ENCODE data around the gene GPHA2.

Gene GPHA2

DNA sequence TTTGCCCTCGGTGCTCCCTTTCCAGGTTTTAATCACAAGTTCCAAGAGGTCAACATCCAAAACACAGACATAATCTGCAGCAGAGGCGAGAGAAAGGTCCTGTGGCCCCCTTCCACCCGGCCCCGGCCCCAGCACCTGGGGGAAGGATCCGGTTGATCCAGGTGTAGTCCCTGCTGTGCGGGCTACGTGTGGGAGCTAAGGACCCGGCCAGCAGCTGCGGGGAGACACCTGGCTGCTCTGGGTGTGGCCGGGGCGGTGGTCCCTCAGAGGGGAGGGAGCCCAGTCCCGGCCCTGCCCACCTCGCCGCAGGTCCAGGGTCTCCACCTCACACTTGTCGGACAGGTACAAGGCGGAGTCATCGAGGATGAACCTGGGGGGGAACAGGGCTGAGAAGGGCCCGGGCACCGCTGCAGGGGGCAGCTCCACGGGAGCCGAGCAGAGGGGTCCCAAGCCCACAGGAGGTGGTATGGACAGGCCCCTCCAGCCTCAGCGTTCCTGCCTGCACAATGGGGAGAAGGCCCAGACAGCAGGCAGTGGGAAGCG lies 32.3 kb downstream of the GPHA2 start:
- no peak overlapping the region for H3K9ac ChIP-seq (ENCODE audit: low read length in 5 of 5)
- H3K36me3 ChIP-seq (ENCODE audit: control insufficient read depth in 5 of 5, insufficient read depth in 5 of 5, low read length in 5 of 5) = peaks cover 0 to 91% (median 79%) of the 10 kb centered on the region in 5 donors
- H3K4me1 ChIP-seq (ENCODE audit: control insufficient read depth in 5 of 5, insufficient read depth in 5 of 5, low read length in 5 of 5) = no peaks in the 10 kb centered on the region
- H3K4me3 ChIP-seq (ENCODE audit: low read depth in 1 of 5, low read length in 5 of 5) = no peak overlapping the region
- no peaks in the 10 kb centered on the region for H3K9me3 ChIP-seq (ENCODE audit: control insufficient read depth in 5 of 5, low read length in 5 of 5)
- no peak overlapping the region for H3K27ac ChIP-seq (ENCODE audit: low read depth, low read length)
- H3K27me3 ChIP-seq (ENCODE audit: control insufficient read depth in 5 of 5, insufficient read depth in 4 of 5, low read length in 5 of 5) = no peaks in the 10 kb centered on the region

DNA sequence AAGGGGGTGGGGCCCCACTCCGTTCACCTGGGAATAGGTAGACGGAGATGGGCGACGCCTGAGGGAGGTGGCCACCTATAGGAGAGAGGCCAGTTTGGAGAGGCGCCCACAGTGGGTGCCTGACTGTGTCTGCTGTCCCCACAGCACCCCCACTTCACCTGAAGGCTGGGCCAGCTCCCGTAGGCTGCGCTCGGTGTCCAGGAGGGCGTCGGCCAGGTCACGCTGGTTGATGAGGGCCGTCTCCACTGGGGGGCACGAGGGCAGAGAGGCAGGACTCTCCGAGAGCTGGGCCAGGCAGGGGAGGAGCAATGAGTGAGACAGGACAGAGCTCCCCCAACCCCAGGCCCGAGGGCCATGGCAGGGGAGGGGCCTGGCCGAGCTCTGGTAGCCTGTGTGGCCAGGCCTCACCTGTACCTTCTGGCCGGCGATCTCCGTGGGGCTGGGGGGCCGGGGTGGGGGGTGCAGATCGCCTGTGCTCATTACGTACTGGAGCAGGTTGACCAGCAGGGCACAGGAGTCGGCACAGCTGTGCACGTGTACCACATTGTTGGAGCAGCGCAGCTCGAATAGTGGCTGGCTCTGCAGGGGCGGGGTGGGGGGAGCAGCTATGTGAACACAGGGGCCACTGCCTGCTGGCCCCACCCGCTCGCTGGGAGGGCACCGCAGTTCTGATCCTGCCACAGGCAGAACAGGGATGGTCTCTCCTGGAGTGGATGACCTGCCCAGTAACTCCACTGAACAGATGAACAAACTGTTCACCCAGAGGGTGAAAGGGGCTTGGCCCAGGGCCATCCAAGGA lies 33.4 kb downstream of the GPHA2 start:
- Histone ChIP-seq H3K27ac (ENCODE audit: low read depth, low read length) (no peak overlapping the region), H3K36me3 (ENCODE audit: control insufficient read depth in 5 of 5, insufficient read depth in 5 of 5, low read length in 5 of 5) (peaks cover 0 to 92% (median 82%) of the 10 kb centered on the region in 5 donors), H3K27me3 (ENCODE audit: control insufficient read depth in 5 of 5, insufficient read depth in 4 of 5, low read length in 5 of 5) (no peaks in the 10 kb centered on the region), H3K4me1 (ENCODE audit: control insufficient read depth in 5 of 5, insufficient read depth in 5 of 5, low read length in 5 of 5) (no peaks in the 10 kb centered on the region), H3K4me3 (ENCODE audit: low read depth in 1 of 5, low read length in 5 of 5) (no peak overlapping the region), H3K9ac (ENCODE audit: low read length in 5 of 5) (no peak overlapping the region), H3K9me3 (ENCODE audit: control insufficient read depth in 5 of 5, low read length in 5 of 5) (no peaks in the 10 kb centered on the region)

DNA sequence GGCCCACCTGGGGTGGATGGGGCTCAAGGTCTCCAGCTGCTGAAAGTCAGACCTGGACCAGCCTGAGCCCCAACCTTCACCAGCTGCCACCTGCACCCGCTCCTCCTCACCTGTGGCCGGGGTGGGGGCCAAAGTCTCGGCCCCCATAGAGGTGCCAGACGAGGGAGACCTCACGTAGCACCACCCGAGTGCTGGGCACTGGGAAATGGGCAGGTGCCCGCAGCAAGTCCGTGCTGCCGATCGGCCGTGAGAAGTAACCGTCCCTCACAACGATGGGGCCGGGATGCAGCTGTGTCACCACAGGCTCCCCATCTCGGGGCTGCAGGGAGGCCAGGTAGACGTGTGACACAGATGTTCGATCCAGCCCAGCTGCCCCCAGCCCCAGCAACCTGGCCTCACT lies 34.9 kb downstream of the GPHA2 start:
- H3K4me3 ChIP-seq (ENCODE audit: low read depth in 1 of 5, low read length in 5 of 5) = no peak overlapping the region
- no peaks in the 10 kb centered on the region for H3K4me1 ChIP-seq (ENCODE audit: control insufficient read depth in 5 of 5, insufficient read depth in 5 of 5, low read length in 5 of 5)
- H3K27me3 ChIP-seq (ENCODE audit: control insufficient read depth in 5 of 5, insufficient read depth in 4 of 5, low read length in 5 of 5) = no peaks in the 10 kb centered on the region
- peaks cover 0 to 92% (median 81%) of the 10 kb centered on the region in 5 donors for H3K36me3 ChIP-seq (ENCODE audit: control insufficient read depth in 5 of 5, insufficient read depth in 5 of 5, low read length in 5 of 5)
- H3K9me3 ChIP-seq (ENCODE audit: control insufficient read depth in 5 of 5, low read length in 5 of 5) = no peaks in the 10 kb centered on the region
- no peak overlapping the region for H3K9ac ChIP-seq (ENCODE audit: low read length in 5 of 5)
- no peak overlapping the region for H3K27ac ChIP-seq (ENCODE audit: low read depth, low read length)

DNA sequence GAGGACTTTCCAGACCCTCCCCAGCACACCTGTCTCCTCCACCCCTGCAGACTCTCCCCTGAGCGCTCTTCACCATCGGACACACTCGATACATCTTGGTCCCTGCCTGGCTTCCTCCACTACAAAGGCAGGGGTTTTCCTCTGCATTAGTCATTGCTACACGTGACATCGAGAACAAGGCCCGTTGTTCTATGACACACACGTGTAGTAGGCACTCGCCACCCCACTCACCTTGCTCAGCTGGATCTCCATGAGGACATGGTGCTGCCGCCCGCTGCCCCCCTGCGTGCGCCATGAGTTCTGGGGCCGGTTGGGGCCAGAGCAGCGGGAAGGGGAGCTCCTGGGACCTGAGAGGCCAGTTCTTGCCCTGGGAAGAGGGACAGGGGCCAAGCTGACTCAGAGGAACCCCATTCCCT lies 35.4 kb downstream of the GPHA2 start:
- Histone ChIP-seq H3K27me3 (ENCODE audit: control insufficient read depth in 5 of 5, insufficient read depth in 4 of 5, low read length in 5 of 5) (no peaks in the 10 kb centered on the region), H3K4me3 (ENCODE audit: low read depth in 1 of 5, low read length in 5 of 5) (no peak overlapping the region), H3K9ac (ENCODE audit: low read length in 5 of 5) (no peak overlapping the region), H3K4me1 (ENCODE audit: control insufficient read depth in 5 of 5, insufficient read depth in 5 of 5, low read length in 5 of 5) (no peaks in the 10 kb centered on the region), H3K27ac (ENCODE audit: low read depth, low read length) (no peak overlapping the region), H3K36me3 (ENCODE audit: control insufficient read depth in 5 of 5, insufficient read depth in 5 of 5, low read length in 5 of 5) (peaks cover 0 to 92% (median 80%) of the 10 kb centered on the region in 5 donors), H3K9me3 (ENCODE audit: control insufficient read depth in 5 of 5, low read length in 5 of 5) (no peaks in the 10 kb centered on the region)

DNA sequence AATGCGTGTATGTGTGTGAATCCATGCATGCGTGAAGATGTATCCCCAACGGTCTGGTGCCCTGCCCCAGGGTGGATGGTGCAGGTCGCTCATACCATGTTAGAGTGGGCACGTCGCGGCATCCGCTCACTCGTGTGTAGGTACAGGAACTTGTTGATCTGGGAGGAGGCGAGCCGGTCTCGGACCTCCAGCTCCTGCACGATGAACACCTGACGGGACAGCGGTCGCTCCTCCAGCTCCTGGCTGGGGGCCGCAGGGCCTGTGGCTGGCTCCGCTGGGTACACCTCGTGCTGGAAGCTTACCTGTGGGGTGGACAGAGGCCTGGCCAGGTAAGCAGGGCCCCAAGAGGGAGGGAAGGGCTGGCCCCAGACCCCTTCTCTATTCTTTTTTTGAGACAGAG lies 37.2 kb downstream of the GPHA2 start:
- Histone ChIP-seq H3K27me3 (ENCODE audit: control insufficient read depth in 5 of 5, insufficient read depth in 4 of 5, low read length in 5 of 5) (no peaks in the 10 kb centered on the region), H3K4me1 (ENCODE audit: control insufficient read depth in 5 of 5, insufficient read depth in 5 of 5, low read length in 5 of 5) (peaks cover 0 to 10% (median 8%) of the 10 kb centered on the region in 5 donors), H3K9ac (ENCODE audit: low read length in 5 of 5) (no peak overlapping the region), H3K36me3 (ENCODE audit: control insufficient read depth in 5 of 5, insufficient read depth in 5 of 5, low read length in 5 of 5) (peaks cover 0 to 91% (median 80%) of the 10 kb centered on the region in 5 donors), H3K9me3 (ENCODE audit: control insufficient read depth in 5 of 5, low read length in 5 of 5) (no peaks in the 10 kb centered on the region), H3K4me3 (ENCODE audit: low read depth in 1 of 5, low read length in 5 of 5) (no peak overlapping the region), H3K27ac (ENCODE audit: low read depth, low read length) (no peak overlapping the region)

DNA sequence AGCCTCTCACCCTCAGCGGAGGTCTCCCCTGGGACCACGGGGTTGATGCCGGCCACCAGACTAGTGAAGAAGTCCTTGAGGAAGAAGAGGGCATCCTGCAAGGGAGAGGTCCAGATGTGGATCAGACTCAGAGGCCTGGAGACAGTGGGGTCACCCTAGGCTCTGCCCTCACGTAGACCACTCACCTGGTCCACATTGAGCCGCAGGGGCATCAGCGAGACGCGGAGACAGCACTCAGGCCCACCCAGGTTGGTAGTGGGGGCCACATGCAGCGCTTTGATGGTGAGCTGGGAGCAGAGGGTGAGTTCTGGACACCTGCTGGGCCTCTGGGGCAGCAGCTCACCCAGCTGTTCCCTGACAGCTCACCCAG lies 37.6 kb downstream of the GPHA2 start:
- Histone ChIP-seq H3K36me3 (ENCODE audit: control insufficient read depth in 5 of 5, insufficient read depth in 5 of 5, low read length in 5 of 5) (peaks cover 0 to 86% (median 76%) of the 10 kb centered on the region in 5 donors), H3K9ac (ENCODE audit: low read length in 5 of 5) (no peak overlapping the region), H3K4me1 (ENCODE audit: control insufficient read depth in 5 of 5, insufficient read depth in 5 of 5, low read length in 5 of 5) (peaks cover 0 to 15% (median 8%) of the 10 kb centered on the region in 5 donors), H3K27ac (ENCODE audit: low read depth, low read length) (no peak overlapping the region), H3K4me3 (ENCODE audit: low read depth in 1 of 5, low read length in 5 of 5) (no peak overlapping the region), H3K9me3 (ENCODE audit: control insufficient read depth in 5 of 5, low read length in 5 of 5) (no peaks in the 10 kb centered on the region), H3K27me3 (ENCODE audit: control insufficient read depth in 5 of 5, insufficient read depth in 4 of 5, low read length in 5 of 5) (no peaks in the 10 kb centered on the region)

DNA sequence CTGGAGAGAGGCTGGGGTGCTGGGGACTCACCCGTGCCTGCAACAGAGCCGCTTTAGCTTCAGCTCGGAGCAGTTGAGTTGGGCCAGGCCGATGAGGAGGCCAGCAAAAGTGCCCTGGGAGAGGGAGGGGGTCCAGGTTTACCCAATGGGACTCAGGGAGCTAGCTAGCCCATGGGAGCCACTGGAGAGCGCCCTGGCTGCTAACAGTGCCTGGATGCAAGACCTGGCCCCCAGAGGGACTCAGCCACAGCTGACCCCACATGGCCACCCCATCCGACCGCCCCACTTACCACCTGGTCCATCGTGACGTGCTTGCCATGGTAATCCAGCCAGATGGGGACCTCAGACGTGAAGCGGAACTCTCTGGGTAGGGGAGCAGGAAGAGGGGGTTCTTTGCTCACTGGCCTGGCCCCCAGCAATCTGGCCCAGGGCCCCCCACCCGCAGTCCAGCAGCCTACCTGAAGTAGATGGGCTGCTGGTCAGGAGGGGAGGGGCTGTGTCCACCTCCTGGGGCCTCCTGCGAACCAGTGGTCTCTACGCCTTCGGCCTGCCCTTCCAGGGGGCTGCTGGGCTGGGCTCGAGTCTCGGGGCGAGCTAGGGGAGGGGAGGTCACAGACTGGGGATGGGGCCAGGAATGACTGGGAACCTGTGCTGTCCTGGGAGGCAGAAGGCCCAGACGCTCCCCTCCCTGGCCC lies 38.2 kb downstream of the GPHA2 start:
- H3K36me3 ChIP-seq (ENCODE audit: control insufficient read depth in 5 of 5, insufficient read depth in 5 of 5, low read length in 5 of 5) = peaks cover 0 to 81% (median 70%) of the 10 kb centered on the region in 5 donors
- H3K9ac ChIP-seq (ENCODE audit: low read length in 5 of 5) = no peak overlapping the region
- peaks cover 0 to 21% (median 8%) of the 10 kb centered on the region in 5 donors for H3K4me1 ChIP-seq (ENCODE audit: control insufficient read depth in 5 of 5, insufficient read depth in 5 of 5, low read length in 5 of 5)
- H3K9me3 ChIP-seq (ENCODE audit: control insufficient read depth in 5 of 5, low read length in 5 of 5) = no peaks in the 10 kb centered on the region
- H3K27me3 ChIP-seq (ENCODE audit: control insufficient read depth in 5 of 5, insufficient read depth in 4 of 5, low read length in 5 of 5) = no peaks in the 10 kb centered on the region
- no peak overlapping the region for H3K27ac ChIP-seq (ENCODE audit: low read depth, low read length)
- H3K4me3 ChIP-seq (ENCODE audit: low read depth in 1 of 5, low read length in 5 of 5) = no peak overlapping the region

DNA sequence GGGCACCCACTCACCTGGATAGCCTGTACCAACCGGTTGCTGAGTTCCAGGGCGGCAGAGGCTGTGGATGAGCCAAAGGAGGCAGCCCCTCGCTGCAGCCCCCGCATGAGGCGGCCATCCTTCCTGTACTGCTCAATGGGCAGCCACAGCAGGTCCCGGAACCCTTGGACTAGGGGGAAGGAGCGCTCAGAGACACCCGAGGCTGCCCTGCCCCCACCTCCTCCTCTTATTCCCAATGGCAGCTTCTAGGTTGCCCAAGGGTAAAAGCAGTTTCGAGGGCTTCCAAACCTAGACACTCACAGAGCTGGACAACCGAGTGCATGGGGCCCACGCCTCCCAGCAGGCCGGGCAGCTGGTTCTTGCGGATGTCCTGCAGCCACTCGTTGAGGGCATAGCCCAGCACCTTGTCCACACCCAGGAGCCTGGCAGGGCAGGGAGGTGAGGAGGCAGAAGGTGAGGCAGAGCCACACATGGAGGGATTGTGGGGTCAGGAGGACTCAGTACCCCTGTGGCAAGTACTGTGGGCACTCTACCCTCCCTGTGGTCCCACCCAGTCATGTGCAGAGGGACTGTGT lies 39.2 kb downstream of the GPHA2 start:
- H3K9ac ChIP-seq (ENCODE audit: low read length in 5 of 5) = no peak overlapping the region
- H3K9me3 ChIP-seq (ENCODE audit: control insufficient read depth in 5 of 5, low read length in 5 of 5) = no peaks in the 10 kb centered on the region
- H3K27ac ChIP-seq (ENCODE audit: low read depth, low read length) = no peak overlapping the region
- no peak overlapping the region for H3K4me3 ChIP-seq (ENCODE audit: low read depth in 1 of 5, low read length in 5 of 5)
- peaks cover 0 to 24% (median 8%) of the 10 kb centered on the region in 5 donors for H3K4me1 ChIP-seq (ENCODE audit: control insufficient read depth in 5 of 5, insufficient read depth in 5 of 5, low read length in 5 of 5)
- H3K27me3 ChIP-seq (ENCODE audit: control insufficient read depth in 5 of 5, insufficient read depth in 4 of 5, low read length in 5 of 5) = no peaks in the 10 kb centered on the region
- peaks cover 0 to 72% (median 61%) of the 10 kb centered on the region in 5 donors for H3K36me3 ChIP-seq (ENCODE audit: control insufficient read depth in 5 of 5, insufficient read depth in 5 of 5, low read length in 5 of 5)

DNA sequence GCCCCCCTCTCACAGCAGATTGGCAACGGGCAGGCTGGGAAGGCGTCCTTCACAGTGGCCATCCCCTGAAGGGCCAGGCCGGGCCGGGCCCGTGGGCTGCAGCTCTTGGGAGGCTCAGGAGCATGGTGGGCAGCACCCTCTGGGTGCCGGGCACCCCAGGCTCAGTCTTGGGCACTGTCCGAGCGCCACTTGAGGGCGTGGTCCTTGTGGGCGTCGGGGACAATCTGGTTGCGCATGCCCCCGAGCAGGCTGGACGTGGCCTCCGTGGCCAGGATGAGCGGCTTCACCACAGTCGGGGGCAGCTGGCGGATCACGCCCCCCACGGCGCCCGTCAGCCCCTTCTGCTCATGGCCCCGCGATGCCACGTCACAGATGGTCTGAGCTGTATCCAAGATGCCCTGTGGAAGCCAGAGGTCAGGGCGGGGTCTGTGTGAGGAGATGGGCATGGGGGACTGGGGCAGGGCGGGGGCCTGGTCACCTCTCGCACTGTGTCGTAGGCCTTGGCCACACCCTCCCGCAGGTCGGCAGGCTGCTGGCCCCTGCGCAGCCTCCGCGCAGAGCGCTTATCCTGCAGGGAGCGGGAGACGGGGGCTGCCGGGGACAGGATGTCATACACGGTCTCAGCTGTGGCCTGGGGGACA lies 40.8 kb downstream of the GPHA2 start:
- Histone ChIP-seq H3K27me3 (ENCODE audit: control insufficient read depth in 5 of 5, insufficient read depth in 4 of 5, low read length in 5 of 5) (no peaks in the 10 kb centered on the region), H3K9ac (ENCODE audit: low read length in 5 of 5) (no peak overlapping the region), H3K36me3 (ENCODE audit: control insufficient read depth in 5 of 5, insufficient read depth in 5 of 5, low read length in 5 of 5) (peaks cover 0 to 56% (median 45%) of the 10 kb centered on the region in 5 donors), H3K4me3 (ENCODE audit: low read depth in 1 of 5, low read length in 5 of 5) (no peak overlapping the region), H3K9me3 (ENCODE audit: control insufficient read depth in 5 of 5, low read length in 5 of 5) (no peaks in the 10 kb centered on the region), H3K4me1 (ENCODE audit: control insufficient read depth in 5 of 5, insufficient read depth in 5 of 5, low read length in 5 of 5) (peaks cover 0 to 30% (median 8%) of the 10 kb centered on the region in 5 donors), H3K27ac (ENCODE audit: low read depth, low read length) (no peak overlapping the region)

Data from subcutaneous abdominal adipose tissue (tissue), 5 donors.